Vagina (tissue), 2 donors: ENCODE data around the gene HLA-F.

Experiments used
- CTCF ChIP-seq, 3 experiments: fragments of 450-650 bp in 2 of 3; fragments of 200-600 bp in 1 of 3; sonication (generic) in 1 of 3; IDR thresholded peaks; one replicate each; pipeline ENCODE4 v1.5.1; 2017 to 2019; ENCODE audit warnings: antibody characterized with exemption in 3 of 3, mild to moderate bottlenecking in 2 of 3, moderate library complexity in 2 of 3
- POLR2A ChIP-seq, 2 donors: fragments of 450-650 bp; IDR thresholded peaks; one replicate each; pipeline ENCODE4 v1.6.1; 2017; ENCODE audit warnings: antibody characterized with exemption in 2 of 2, mild to moderate bottlenecking in 2 of 2, moderate library complexity in 2 of 2

GRCh38 chr6:29758761-29759160 lies 35.5 kb downstream of the HLA-F start:
- TF ChIP-seq CTCF (IDR thresholded peaks at IDR 0.05) (no peak), POLR2A (IDR thresholded peaks at IDR 0.05) (no peak)
